ENCODE results near the gene FOS.

The FOS gene

GRCh38 chr14:75286313-75286712 lies 7.7 kb downstream of the FOS start:
- no peak overlapping the region for H3K4me3 ChIP-seq (ENCODE audit: extremely low read depth, insufficient read depth, low read length, poor library complexity, severe bottlenecking)
- H3K9me3 ChIP-seq (ENCODE audit: control insufficient read depth, low read length): no peaks in the 10 kb centered on the region
- WGBS, 2 experiments (ENCODE audit: insufficient coverage in 2 of 2): 65 to 77% methylated on average over 5 of the region's 5 CpGs
- no peak overlapping the region for H3K27ac ChIP-seq (ENCODE audit: low read depth, low read length, severe bottlenecking)
- H3K36me3 ChIP-seq (ENCODE audit: control insufficient read depth, insufficient read depth, low read length): peaks cover 8% of the 10 kb centered on the region
- no peaks in the 10 kb centered on the region for H3K4me1 ChIP-seq (ENCODE audit: control insufficient read depth, insufficient read depth, low read length, poor library complexity, severe bottlenecking)

- Histone ChIP-seq H3K4me1 (ENCODE audit: control insufficient read depth, insufficient read depth, low read length, poor library complexity, severe bottlenecking) (peaks cover 4% of the 10 kb centered on the region), H3K27ac (ENCODE audit: low read depth, low read length, severe bottlenecking) (no peak overlapping the region), H3K9me3 (ENCODE audit: control insufficient read depth, low read length) (no peaks in the 10 kb centered on the region), H3K4me3 (ENCODE audit: extremely low read depth, insufficient read depth, low read length, poor library complexity, severe bottlenecking) (no peak overlapping the region), H3K36me3 (ENCODE audit: control insufficient read depth, insufficient read depth, low read length) (no peaks in the 10 kb centered on the region)
- WGBS, 2 experiments (ENCODE audit: insufficient coverage in 2 of 2): 95 to 97% methylated on average over 2 of the region's 3 CpGs
These were observed 11.3 kb downstream of the FOS start for GRCh38 chr14:75289840-75290388.

- Histone ChIP-seq H3K4me1 (ENCODE audit: control insufficient read depth, insufficient read depth, low read length, poor library complexity, severe bottlenecking) (peaks cover 13% of the 10 kb centered on the region), H3K27ac (ENCODE audit: low read depth, low read length, severe bottlenecking) (no peak overlapping the region), H3K9me3 (ENCODE audit: control insufficient read depth, low read length) (no peaks in the 10 kb centered on the region), H3K4me3 (ENCODE audit: extremely low read depth, insufficient read depth, low read length, poor library complexity, severe bottlenecking) (no peak overlapping the region), H3K36me3 (ENCODE audit: control insufficient read depth, insufficient read depth, low read length) (no peaks in the 10 kb centered on the region)
- WGBS, 2 experiments (ENCODE audit: insufficient coverage in 2 of 2): 94 to 100% methylated on average over 2 of the region's 3 CpGs
These were observed 12.2 kb downstream of the FOS start for GRCh38 chr14:75290851-75291250.

GRCh38 chr14:75291331-75291730 lies 12.7 kb downstream of the FOS start:
- H3K9me3 ChIP-seq (ENCODE audit: control insufficient read depth, low read length): no peaks in the 10 kb centered on the region
- 98 to 100% methylated on average over 5 of the region's 5 CpGs for WGBS, 2 experiments (ENCODE audit: insufficient coverage in 2 of 2)
- H3K4me1 ChIP-seq (ENCODE audit: control insufficient read depth, insufficient read depth, low read length, poor library complexity, severe bottlenecking): peaks cover 15% of the 10 kb centered on the region
- no peaks in the 10 kb centered on the region for H3K36me3 ChIP-seq (ENCODE audit: control insufficient read depth, insufficient read depth, low read length)
- H3K27ac ChIP-seq (ENCODE audit: low read depth, low read length, severe bottlenecking): no peak overlapping the region
- no peak overlapping the region for H3K4me3 ChIP-seq (ENCODE audit: extremely low read depth, insufficient read depth, low read length, poor library complexity, severe bottlenecking)

GRCh38 chr14:75292101-75292563 lies 13.5 kb downstream of the FOS start:
- no peak overlapping the region for H3K27ac ChIP-seq (ENCODE audit: low read depth, low read length, severe bottlenecking)
- H3K4me1 ChIP-seq (ENCODE audit: control insufficient read depth, insufficient read depth, low read length, poor library complexity, severe bottlenecking): peaks cover 15% of the 10 kb centered on the region
- WGBS, 2 experiments (ENCODE audit: insufficient coverage in 2 of 2): 94 to 96% methylated on average over 9 of the region's 9 CpGs
- no peaks in the 10 kb centered on the region for H3K36me3 ChIP-seq (ENCODE audit: control insufficient read depth, insufficient read depth, low read length)
- H3K4me3 ChIP-seq (ENCODE audit: extremely low read depth, insufficient read depth, low read length, poor library complexity, severe bottlenecking): no peak overlapping the region
- H3K9me3 ChIP-seq (ENCODE audit: control insufficient read depth, low read length): no peaks in the 10 kb centered on the region

- WGBS, 2 experiments (ENCODE audit: insufficient coverage in 2 of 2): 92 to 100% methylated on average over 1 to 2 of the region's 7 CpGs
- Histone ChIP-seq H3K27ac (ENCODE audit: low read depth, low read length, severe bottlenecking) (peak overlapping the region; percentile 100), H3K4me3 (ENCODE audit: extremely low read depth, insufficient read depth, low read length, poor library complexity, severe bottlenecking) (no peak overlapping the region), H3K9me3 (ENCODE audit: control insufficient read depth, low read length) (no peaks in the 10 kb centered on the region), H3K4me1 (ENCODE audit: control insufficient read depth, insufficient read depth, low read length, poor library complexity, severe bottlenecking) (peaks cover 15% of the 10 kb centered on the region), H3K36me3 (ENCODE audit: control insufficient read depth, insufficient read depth, low read length) (no peaks in the 10 kb centered on the region)
These were observed 14.3 kb downstream of the FOS start for GRCh38 chr14:75292886-75293285.

GRCh38 chr14:75293920-75294648 lies 15.5 kb downstream of the FOS start:
- no peaks in the 10 kb centered on the region for H3K36me3 ChIP-seq (ENCODE audit: control insufficient read depth, insufficient read depth, low read length)
- peak overlapping the region; percentile 100 for H3K27ac ChIP-seq (ENCODE audit: low read depth, low read length, severe bottlenecking)
- peaks cover 15% of the 10 kb centered on the region for H3K4me1 ChIP-seq (ENCODE audit: control insufficient read depth, insufficient read depth, low read length, poor library complexity, severe bottlenecking)
- H3K9me3 ChIP-seq (ENCODE audit: control insufficient read depth, low read length): no peaks in the 10 kb centered on the region
- WGBS, 2 experiments (ENCODE audit: insufficient coverage in 2 of 2): 0% methylated on average over 48 to 49 of the region's 59 CpGs
- H3K4me3 ChIP-seq (ENCODE audit: extremely low read depth, insufficient read depth, low read length, poor library complexity, severe bottlenecking): peak overlapping the region; percentile 55

GRCh38 chr14:75294649-75295033 lies 16.0 kb downstream of the FOS start:
- H3K36me3 ChIP-seq (ENCODE audit: control insufficient read depth, insufficient read depth, low read length): no peaks in the 10 kb centered on the region
- H3K4me1 ChIP-seq (ENCODE audit: control insufficient read depth, insufficient read depth, low read length, poor library complexity, severe bottlenecking): peaks cover 15% of the 10 kb centered on the region
- H3K9me3 ChIP-seq (ENCODE audit: control insufficient read depth, low read length): no peaks in the 10 kb centered on the region
- H3K4me3 ChIP-seq (ENCODE audit: extremely low read depth, insufficient read depth, low read length, poor library complexity, severe bottlenecking): peak overlapping the region; percentile 55
- 0% methylated on average over 5 of the region's 9 CpGs; no CpG with 5 or more reads in 1 of the 2 experiments for WGBS, 2 experiments (ENCODE audit: insufficient coverage in 2 of 2)
- peak overlapping the region; percentile 100 for H3K27ac ChIP-seq (ENCODE audit: low read depth, low read length, severe bottlenecking)

GRCh38 chr14:75295061-75295461 lies 16.4 kb downstream of the FOS start:
- 0% methylated on average over 7 to 8 of the region's 18 CpGs for WGBS, 2 experiments (ENCODE audit: insufficient coverage in 2 of 2)
- peak overlapping the region; percentile 55 for H3K4me3 ChIP-seq (ENCODE audit: extremely low read depth, insufficient read depth, low read length, poor library complexity, severe bottlenecking)

GRCh38 chr14:75295491-75296345 lies 17.1 kb downstream of the FOS start:
- 14 to 19% methylated on average over 12 to 18 of the region's 19 CpGs for WGBS, 2 experiments (ENCODE audit: insufficient coverage in 2 of 2)
- no peaks in the 10 kb centered on the region for H3K36me3 ChIP-seq (ENCODE audit: control insufficient read depth, insufficient read depth, low read length)
- peak overlapping the region; percentile 55 for H3K4me3 ChIP-seq (ENCODE audit: extremely low read depth, insufficient read depth, low read length, poor library complexity, severe bottlenecking)
- H3K4me1 ChIP-seq (ENCODE audit: control insufficient read depth, insufficient read depth, low read length, poor library complexity, severe bottlenecking): peaks cover 15% of the 10 kb centered on the region
- peak overlapping the region; percentile 100 for H3K27ac ChIP-seq (ENCODE audit: low read depth, low read length, severe bottlenecking)
- H3K9me3 ChIP-seq (ENCODE audit: control insufficient read depth, low read length): no peaks in the 10 kb centered on the region

More at GRCh38 chr14:75295061-75295461, 16.4 kb downstream of the FOS start:
- H3K4me1 ChIP-seq (ENCODE audit: control insufficient read depth, insufficient read depth, low read length, poor library complexity, severe bottlenecking): peaks cover 15% of the 10 kb centered on the region
- no peaks in the 10 kb centered on the region for H3K36me3 ChIP-seq (ENCODE audit: control insufficient read depth, insufficient read depth, low read length)
- H3K27ac ChIP-seq (ENCODE audit: low read depth, low read length, severe bottlenecking): peak overlapping the region; percentile 100
- no peaks in the 10 kb centered on the region for H3K9me3 ChIP-seq (ENCODE audit: control insufficient read depth, low read length)
